Measurements from ENCODE around the gene STK31.
A peak's percentile ranks its signal among the peaks of the same experiment; 100 is the strongest.
"Not testable (repeated sequence)": the region's sequence is repeated elsewhere in the genome, so short reads cannot be mapped to it uniquely, and the experiment has no call there.

STK31 gene

DNA sequence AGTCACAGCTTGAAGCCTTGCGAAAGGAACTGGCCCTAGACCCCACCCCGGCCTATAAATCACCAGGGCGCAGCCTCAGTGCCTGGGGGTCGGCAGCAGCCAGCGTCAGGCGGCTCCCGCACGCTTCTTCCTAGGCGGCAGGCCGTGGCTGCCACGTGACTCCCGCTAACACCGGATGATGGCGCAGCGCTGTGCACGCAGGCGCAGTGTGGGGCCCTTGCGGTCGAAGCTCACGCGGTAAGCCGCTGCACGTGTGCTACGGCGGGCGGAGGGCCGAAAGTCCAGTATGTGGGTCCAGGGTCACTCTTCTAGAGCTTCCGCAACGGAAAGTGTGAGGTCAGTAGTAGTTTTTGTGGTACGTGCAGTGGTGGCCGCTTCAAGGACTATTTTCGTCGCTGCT is at the start of gene STK31:
TSS of gene STK31 (plus strand) at position 220 of the 400 bp plus-strand sequence. CDS start at position 287, 67 bp downstream.
- DNase-seq (ENCODE audit: low read depth, low spot score): no peak

- no peak for DNase-seq (ENCODE audit: low read depth, low spot score)
Observed at GRCh38 chr7:23661385-23661784, 48.6 kb upstream of the STK31 start.

- no peak for DNase-seq (ENCODE audit: low read depth, low spot score)
Observed at GRCh38 chr7:23662124-23662983, 47.7 kb upstream of the STK31 start.

- no peak for DNase-seq (ENCODE audit: low read depth, low spot score)
Observed at GRCh38 chr7:23662984-23663313, 47.1 kb upstream of the STK31 start.

DNA sequence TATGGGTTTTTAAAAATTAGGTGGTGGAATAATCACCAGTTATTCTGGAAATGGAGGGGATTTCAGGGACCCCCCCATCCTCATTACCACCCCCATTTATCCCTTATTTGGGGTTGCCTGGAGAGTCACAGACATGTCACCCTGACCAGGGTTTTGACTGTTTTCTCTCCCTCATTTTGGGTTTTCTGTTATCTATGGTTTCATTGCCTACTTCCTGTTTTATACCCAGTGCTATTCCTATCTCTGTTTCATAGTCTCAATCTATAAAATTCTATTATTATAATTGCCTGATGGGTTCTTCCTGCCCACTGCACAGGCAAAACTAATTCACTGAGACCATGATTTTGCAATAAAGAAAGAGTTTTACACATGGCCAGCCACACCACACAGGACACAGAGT is 45.9 kb upstream of the STK31 start:
- DNase-seq (ENCODE audit: low read depth, low spot score): no peak

GRCh38 chr7:23672033-23672432 is 38.0 kb upstream of the STK31 start:
- DNase-seq (ENCODE audit: low read depth, low spot score): no peak

GRCh38 chr7:23679898-23680413 is 30.1 kb upstream of the STK31 start, which contains the start of gene FAM221A:
Gene FAM221A, plus strand, starts transcription at chr7:23680199. Its CDS starts 20 bp downstream, at chr7:23680219.
- peak; percentile 52 for DNase-seq (ENCODE audit: low read depth, low spot score)

- DNase-seq (ENCODE audit: low read depth, low spot score): peak; percentile 80
Observed at GRCh38 chr7:23680414-23681405, 29.3 kb upstream of the STK31 start.

DNA sequence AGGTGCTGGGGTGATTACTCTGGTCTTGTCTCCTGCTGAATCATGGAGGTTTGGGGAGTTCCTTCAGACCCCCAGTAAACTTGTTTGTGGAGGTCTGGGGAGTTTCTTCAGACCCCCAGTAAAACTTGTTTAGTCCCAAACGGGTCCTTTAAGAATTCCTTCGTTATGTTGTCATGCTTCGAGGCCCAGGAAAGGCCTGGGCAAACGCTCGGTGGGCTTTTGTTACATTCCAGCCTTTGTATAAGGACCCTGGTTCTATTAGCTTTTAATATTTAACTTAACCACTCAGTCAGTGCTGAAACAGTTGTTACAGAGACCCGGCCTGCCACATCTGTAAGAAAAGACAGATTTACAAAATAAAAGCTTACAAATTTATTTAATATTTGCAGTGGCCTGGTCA is 26.0 kb upstream of the STK31 start:
- not testable (repeated sequence) for DNase-seq (ENCODE audit: low read depth, low spot score)

DNA sequence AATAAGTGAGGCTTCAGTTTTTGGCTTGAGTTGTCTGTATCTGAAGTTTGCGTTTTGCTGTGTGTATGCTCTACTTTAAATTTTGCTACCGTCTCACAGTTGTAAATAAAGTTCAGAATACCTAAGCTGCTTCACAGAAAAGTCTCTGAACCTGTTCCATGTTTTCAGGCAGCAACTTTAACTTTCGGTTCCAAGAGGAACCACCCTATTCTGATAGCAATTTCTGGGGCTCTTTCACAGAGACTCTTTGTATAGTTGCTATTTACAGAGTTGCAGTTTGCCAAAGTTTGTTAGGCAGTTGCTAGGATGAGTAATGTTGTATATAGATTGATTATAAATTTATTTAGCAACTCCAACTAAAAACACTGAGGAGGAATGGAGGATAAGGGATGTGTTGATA is 24.3 kb upstream of the STK31 start:
- no peak for DNase-seq (ENCODE audit: low read depth, low spot score)

- no peak for DNase-seq (ENCODE audit: low read depth, low spot score)
Observed at GRCh38 chr7:23687011-23687410, 23.0 kb upstream of the STK31 start.

DNA sequence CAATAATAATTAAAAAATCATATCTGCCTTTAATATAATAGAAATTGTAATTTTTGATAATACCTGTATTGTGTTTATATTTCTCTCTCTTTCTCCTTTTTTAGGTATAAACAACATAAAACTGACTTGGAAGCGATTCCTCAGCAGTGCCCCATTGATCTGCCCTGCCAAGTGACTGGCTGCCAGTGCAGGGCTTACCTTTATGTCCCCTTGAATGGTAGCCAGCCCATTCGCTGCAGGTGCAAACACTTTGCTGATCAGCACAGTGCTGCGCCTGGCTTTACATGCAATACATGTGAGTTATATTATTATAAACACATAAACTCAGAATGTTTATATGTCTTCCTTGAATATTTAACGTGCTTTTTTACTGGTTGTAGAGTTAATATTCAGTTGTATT is 20.9 kb upstream of the STK31 start:
- DNase-seq (ENCODE audit: low read depth, low spot score): no peak

GRCh38 chr7:23691320-23691719 is 18.7 kb upstream of the STK31 start:
- DNase-seq (ENCODE audit: low read depth, low spot score): no peak

- no peak for DNase-seq (ENCODE audit: low read depth, low spot score)
Observed at GRCh38 chr7:23693224-23693623, 16.8 kb upstream of the STK31 start.

DNA sequence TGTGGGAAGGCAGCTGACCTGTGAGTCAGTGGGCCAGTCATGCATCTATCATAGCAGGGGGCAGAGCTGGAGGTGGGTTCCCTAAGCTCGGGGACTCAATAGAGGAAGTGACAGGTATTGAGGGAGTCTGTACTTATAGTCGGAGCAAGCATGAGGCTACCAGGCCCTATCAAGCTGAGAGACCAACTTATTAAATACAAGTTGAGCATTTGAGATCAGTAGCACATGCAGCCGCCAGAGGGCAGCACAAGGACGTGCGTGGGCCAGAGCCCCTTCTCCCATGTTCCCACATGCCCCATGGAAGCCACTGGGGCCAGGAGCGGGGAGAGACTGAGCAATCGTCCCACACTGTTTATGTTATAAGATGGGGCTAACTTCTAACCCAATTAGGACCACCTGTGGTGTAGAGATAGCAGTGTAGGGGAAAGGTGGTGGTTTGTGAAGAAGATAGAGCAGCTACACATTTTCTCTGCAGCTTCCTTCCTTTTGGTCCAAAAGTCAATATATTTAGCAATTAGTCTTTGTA is 13.0 kb upstream of the STK31 start:
- no peak for DNase-seq (ENCODE audit: low read depth, low spot score)

GRCh38 chr7:23698822-23699221 is 11.2 kb upstream of the STK31 start:
- DNase-seq (ENCODE audit: low read depth, low spot score): no peak

DNA sequence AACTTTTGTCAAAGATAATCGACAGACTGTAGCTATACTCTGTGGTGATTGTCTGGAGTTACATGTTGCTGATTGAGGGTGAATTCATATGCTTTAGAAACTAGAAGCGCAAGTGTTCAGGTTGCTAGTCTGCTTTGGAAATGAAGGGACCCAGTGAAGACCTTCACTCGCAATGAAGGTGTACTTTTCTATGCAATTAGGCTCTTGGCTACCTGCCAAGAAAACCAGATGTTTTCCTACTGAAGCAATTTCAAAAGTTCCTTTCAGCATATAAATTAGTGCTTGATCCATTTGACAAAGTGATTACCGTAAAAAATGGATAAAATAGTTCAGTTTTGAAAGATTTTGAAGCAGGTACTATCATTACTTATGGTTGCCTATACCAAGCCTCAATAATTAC is 10.0 kb upstream of the STK31 start:
- no peak for DNase-seq (ENCODE audit: low read depth, low spot score)

DNA sequence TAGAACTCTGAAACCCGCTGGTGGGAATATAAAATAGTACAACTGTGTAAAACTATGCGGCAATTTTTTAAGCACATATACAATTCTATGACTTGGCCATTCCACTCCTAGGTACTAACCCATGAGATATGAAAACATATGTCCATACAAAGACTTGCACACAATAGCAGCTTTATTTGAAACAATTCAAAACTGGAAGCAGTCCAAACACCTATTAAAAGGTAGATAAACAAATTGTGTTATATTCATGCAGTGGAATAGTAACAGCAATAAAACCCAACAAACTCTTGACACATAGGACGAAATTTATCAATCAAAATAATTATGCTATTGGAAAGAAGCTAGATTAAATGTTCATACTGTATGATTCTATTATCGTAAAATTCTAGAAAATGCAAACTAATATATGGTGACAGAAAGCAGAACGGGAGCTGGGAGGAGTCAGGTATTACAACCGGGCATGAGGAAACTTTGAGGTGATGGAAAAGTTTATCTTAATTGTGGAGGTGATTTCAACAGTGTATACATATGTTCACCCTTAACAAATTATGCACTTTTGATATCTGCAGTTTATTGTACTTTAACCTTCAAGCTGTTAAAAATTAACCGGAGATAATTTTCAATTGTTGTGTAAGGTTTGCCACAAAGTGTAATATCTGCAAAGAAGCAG is 803 bp upstream of the STK31 start:
- no peak for DNase-seq (ENCODE audit: low read depth, low spot score)

DNA sequence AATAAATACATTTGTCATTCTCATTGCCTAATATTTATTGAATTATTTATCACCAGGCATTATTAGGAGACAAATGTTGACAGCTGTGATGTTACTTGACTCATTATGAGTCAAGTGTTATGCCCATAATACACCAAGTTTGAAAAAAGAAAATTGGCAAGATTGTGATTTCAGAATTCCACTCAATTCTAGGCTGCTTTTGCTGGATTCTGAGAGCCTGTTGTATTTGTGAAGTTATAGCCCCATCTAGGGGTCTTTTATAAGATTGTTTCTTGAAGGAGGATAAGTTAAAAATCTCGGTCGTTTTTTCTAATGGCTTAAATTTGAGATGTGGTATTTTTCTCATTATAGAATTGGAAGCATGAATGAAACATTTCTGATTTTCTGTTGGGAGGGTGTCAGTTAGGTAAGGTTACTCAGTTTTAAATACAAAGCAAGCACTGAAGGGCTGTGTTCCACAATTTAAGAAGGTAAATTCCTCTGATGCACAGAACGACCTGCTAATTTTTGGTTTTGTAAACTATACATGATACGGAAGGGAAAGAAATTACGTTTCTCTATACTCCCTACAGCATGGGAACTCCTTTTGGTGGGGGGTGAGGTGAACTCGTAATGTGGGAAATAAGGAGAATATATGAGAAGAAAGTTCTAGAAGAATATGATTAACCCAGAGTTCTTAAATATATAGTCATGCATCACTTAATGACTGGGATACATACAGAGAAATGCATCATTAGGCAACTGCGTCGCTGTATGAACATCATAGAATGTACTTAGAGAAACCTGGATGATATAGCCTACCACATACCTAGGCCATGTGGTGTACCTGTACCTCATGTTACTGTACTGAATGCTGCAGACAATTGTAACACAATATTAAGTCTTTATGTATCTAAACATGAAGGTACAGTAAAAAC is 2.6 kb downstream of the STK31 start:
- no peak for DNase-seq (ENCODE audit: low read depth, low spot score)
